Panc1 (cell line): ENCODE data around the gene PAPPA.

Experiments used
- CTCF ChIP-seq: fragments of 450-650 bp; IDR thresholded peaks from 2 replicates; pipeline ENCODE4 v1.5.1; 2017; ENCODE audit warnings: mild to moderate bottlenecking
- SIN3A ChIP-seq: IDR thresholded peaks from 2 replicates; pipeline ENCODE4 v1.6.1; 2012; ENCODE audit warnings: low read depth, mild to moderate bottlenecking, low read length, moderate library complexity, borderline replicate concordance; ENCODE audit not compliant: insufficient read depth
- TCF7L2 ChIP-seq: IDR thresholded peaks from 2 replicates; pipeline ENCODE4 v1.6.1; 2011; ENCODE audit warnings: mild to moderate bottlenecking, low read depth, low read length, inconsistent platforms

DNA sequence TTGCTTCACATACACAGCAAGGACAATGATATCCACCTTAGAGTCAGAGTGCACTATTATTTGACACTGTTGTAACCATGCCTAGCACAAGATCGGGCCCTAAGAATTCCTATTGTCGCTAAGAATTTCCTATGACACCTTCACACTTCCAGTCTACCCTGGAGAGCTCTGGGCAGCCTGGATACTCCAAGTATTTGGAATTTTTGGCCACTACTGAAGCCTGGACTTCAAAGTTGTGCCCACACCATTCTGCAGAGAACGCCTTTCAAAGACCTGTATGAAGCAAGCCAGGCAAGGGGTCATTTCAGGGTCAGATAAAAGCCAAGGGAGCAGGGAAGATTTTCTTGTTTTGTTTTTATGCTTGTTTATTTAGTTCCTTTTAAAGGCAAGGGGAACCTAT is 179.7 kb downstream of the PAPPA start:
- no peak for TF ChIP-seq CTCF
- no peak for TF ChIP-seq TCF7L2
- TF ChIP-seq SIN3A, result no peak
